ENCODE results near the gene MICAL3. TPM values are rescaled to one million over a fixed set of nuclear protein-coding genes. Genes with fewer than 3 reads are reported as not detected.

The MICAL3 gene
- total and polyA plus RNA-seq, 9 of the 15 experiments (the other 6 are each of a cell fraction or from before 2014, with no cell fraction given), result 0.53 to 32.1 (median 12.3) TPM

GRCh38 chr22:17916226-17916889 lies 108.0 kb downstream of the MICAL3 start (continued):
- peak; percentile 24; the same call in 1 of the 2 replicates for TF ChIP-seq MTA2 (IDR thresholded peaks at IDR 0.05; ENCODE audit: low read depth)
- TF ChIP-seq ARID3B (CRISPR knock-in tag; IDR thresholded peaks at IDR 0.05; ENCODE audit: borderline replicate concordance), result no peak
- no peak for TF ChIP-seq GATA2 (CRISPR knock-in tag; IDR thresholded peaks at IDR 0.05)
- TF ChIP-seq E2F8 (IDR thresholded peaks at IDR 0.05; ENCODE audit: low read depth, partially characterized antibody), result no peak
- peak; percentile 23; the same call in 1 of the 2 replicates for TF ChIP-seq ARID2 (IDR thresholded peaks at IDR 0.05)
- TF ChIP-seq MXD1 (CRISPR knock-in tag; IDR thresholded peaks at IDR 0.05; ENCODE audit: borderline replicate concordance, poor library complexity, severe bottlenecking), result no peak
- no peak for TF ChIP-seq PML (IDR thresholded peaks at IDR 0.05; ENCODE audit: low read length)
- TF ChIP-seq RCOR1 (IDR thresholded peaks at IDR 0.05; ENCODE audit: borderline replicate concordance in 1 of 2, low read depth in 2 of 2, low read length in 2 of 2), result peak in 1 of 2 experiments; percentile 50; a peak in 1 of 4 replicates
- no peak for TF ChIP-seq CHD1 (IDR thresholded peaks at IDR 0.05; ENCODE audit: low read length)
- TF ChIP-seq SIN3A (IDR thresholded peaks at IDR 0.05; ENCODE audit: borderline replicate concordance in 2 of 2, control insufficient read depth in 1 of 2, low read depth in 2 of 2, low read length in 2 of 2), result no peak
- TF ChIP-seq NFATC3 (IDR thresholded peaks at IDR 0.05), result no peak
- TF ChIP-seq ZNF175 (CRISPR knock-in tag; IDR thresholded peaks at IDR 0.05; ENCODE audit: low read depth), result no peak
- TF ChIP-seq ETV5 (CRISPR knock-in tag; IDR thresholded peaks at IDR 0.05; ENCODE audit: low read depth), result no peak
- TF ChIP-seq ZNF436 (CRISPR knock-in tag; IDR thresholded peaks at IDR 0.05), result no peak
- TF ChIP-seq HIVEP1 (CRISPR knock-in tag; IDR thresholded peaks at IDR 0.05), result no peak
- TF ChIP-seq TAL1 (IDR thresholded peaks at IDR 0.05), result peak; percentile 15; the same call in 1 of the 2 replicates
- TF ChIP-seq HDAC6 (IDR thresholded peaks at IDR 0.05; ENCODE audit: low read depth, low read length), result no peak
- peak; percentile 62; the same call in 1 of the 2 replicates for TF ChIP-seq EP400 (IDR thresholded peaks at IDR 0.05)
- TF ChIP-seq PHTF2 (CRISPR knock-in tag; IDR thresholded peaks at IDR 0.05), result no peak
- TF ChIP-seq SMARCB1 (IDR thresholded peaks at IDR 0.05; ENCODE audit: insufficient read length, low read depth), result no peak
- TF ChIP-seq ZNF184 (CRISPR knock-in tag; IDR thresholded peaks at IDR 0.05), result no peak
- no peak for TF ChIP-seq TCF7L2 (IDR thresholded peaks at IDR 0.05; ENCODE audit: low read depth, low read length)
- no peak for TF ChIP-seq IRF9 (tag; IDR thresholded peaks at IDR 0.05)

Measured in K562 (cell line).